Esophagus muscularis mucosa (tissue), 4 donors: ENCODE data around the gene CACNB3. TPM values are rescaled to one million over a fixed set of nuclear protein-coding genes. Genes with fewer than 3 reads are reported as not detected.

Source experiments
- DNase-seq: peaks from one replicate; pipeline ENCODE4 v3.0.0-alpha.2; 2017; ENCODE audit errors: extremely low spot score
- H3K27ac ChIP-seq, 4 donors: fragments of 200-600 bp; sonication (generic); replicated peaks in 1 of 4; 1 replicate in 3 of 4; 2 replicates in 1 of 4; pipeline ENCODE4 v1.5.1; 2016 to 2019; ENCODE audit warnings: mild to moderate bottlenecking in 1 of 4
- H3K27me3 ChIP-seq, 4 donors: fragments of 200-600 bp; sonication (generic); one replicate each; pipeline versions ENCODE4 v1.5.1 to v1.6.0; 2016 to 2019
- H3K36me3 ChIP-seq, 4 donors: fragments of 200-600 bp; sonication (generic); one replicate each; pipeline ENCODE4 v1.5.1; 2016 to 2019
- H3K4me1 ChIP-seq, 4 donors: fragments of 200-600 bp; sonication (generic); one replicate each; pipeline ENCODE4 v1.5.1; 2016 to 2019
- H3K4me3 ChIP-seq, 4 donors: fragments of 200-600 bp; sonication (generic); 1 replicate in 2 of 4; 2 replicates in 2 of 4; pipeline ENCODE4 v1.5.1; 2016 to 2019; ENCODE audit warnings: mild to moderate bottlenecking in 4 of 4, moderate library complexity in 1 of 4
- H3K9me3 ChIP-seq, 4 donors: fragments of 200-600 bp; sonication (generic); 1 replicate in 3 of 4; 2 replicates in 1 of 4; pipeline ENCODE4 v1.5.1; 2016 to 2019
- CTCF ChIP-seq, 3 experiments: fragments of 200-600 bp in 2 of 3; fragments of 450-650 bp in 1 of 3; sonication (generic) in 2 of 3; IDR thresholded peaks; one replicate each; pipeline ENCODE4 v1.5.1; 2017 to 2019; ENCODE audit warnings: antibody characterized with exemption in 3 of 3, mild to moderate bottlenecking in 2 of 3, moderate library complexity in 1 of 3
- EP300 ChIP-seq: sonication (generic); formaldehyde crosslinking; IDR thresholded peaks from one replicate; pipeline ENCODE4 v1.6.1; 2017; ENCODE audit warnings: antibody characterized with exemption
- POLR2A ChIP-seq: fragments of 450-650 bp; IDR thresholded peaks from one replicate; pipeline ENCODE4 v1.6.1; 2017; ENCODE audit warnings: antibody characterized with exemption, moderate library complexity, mild to moderate bottlenecking, low read depth
- POLR2AphosphoS5 ChIP-seq, 2 donors: sonication (generic); formaldehyde crosslinking; IDR thresholded peaks; one replicate each; pipeline ENCODE4 v1.6.1; 2017; ENCODE audit warnings: antibody characterized with exemption in 2 of 2
- WGBS: methylation state at CpG from one replicate; pipeline ENCODE4 v1.1.5; 2018; 5-methylcytosine and 5-hydroxymethylcytosine counted together
- intact Hi-C: fragments of 100-400 bp; cut with DNase I; formaldehyde crosslinking; loops from one replicate; pipeline ENCODE4 v1.15.1; 2023
- total RNA-seq, 4 donors: library from RNA; depleted of rRNA; stranded (reverse); fragments of >200 nt; gene quantifications; one replicate each; pipeline versions ENCODE4 v1.1.0 to v1.2.1, GENCODE V29; 2016

CACNB3 gene
- total RNA-seq, 4 donors from 2014 or later: 11.6 to 41.0 (median 28.4) TPM

GRCh38 chr12:48816143-48816854, 2.0 kb upstream of the CACNB3 start:
- H3K4me3 ChIP-seq: peak overlapping the region; percentile 62 to 88 (median 84)
- peaks cover 38 to 73% (median 56%) of the 10 kb centered on the region in 4 donors for H3K4me1 ChIP-seq
- DNase-seq: no peak
- intact Hi-C loops: no loop called here
- H3K27ac ChIP-seq: peak overlapping the region; percentile 79 to 96 (median 92)
- H3K9me3 ChIP-seq: no peaks in the 10 kb centered on the region
- H3K36me3 ChIP-seq: no peaks in the 10 kb centered on the region
- H3K27me3 ChIP-seq: no peaks in the 10 kb centered on the region
- TF ChIP-seq POLR2AphosphoS5 (IDR thresholded peaks at IDR 0.05) (no peak), POLR2A (no peak), EP300 (no peak), CTCF (IDR thresholded peaks at IDR 0.05) (no peak)
- 77% methylated on average over 3 of the region's 3 CpGs for WGBS

- no peak for DNase-seq
- Histone ChIP-seq H3K4me1 (peaks cover 34 to 45% (median 42%) of the 10 kb centered on the region in 4 donors), H3K27me3 (no peaks in the 10 kb centered on the region), H3K9me3 (no peaks in the 10 kb centered on the region), H3K36me3 (peaks cover 0 to 12% (median 7%) of the 10 kb centered on the region in 4 donors), H3K27ac (peak overlapping the region; percentile 58 to 81 (median 74)), H3K4me3 (peak overlapping the region; percentile 67 to 84 (median 78))
- TF ChIP-seq POLR2A (no peak), POLR2AphosphoS5 (IDR thresholded peaks at IDR 0.05) (no peak), EP300 (no peak), CTCF (IDR thresholded peaks at IDR 0.05) (peak in 1 of 3 experiments; percentile 23)
- intact Hi-C loops: no loop called here
- 33% methylated on average over 16 of the region's 37 CpGs for WGBS
Observed at GRCh38 chr12:48818831-48819590, 715 bp downstream of the CACNB3 start.

GRCh38 chr12:48819986-48820725, 1.9 kb downstream of the CACNB3 start:
- intact Hi-C loops: no loop called here
- TF ChIP-seq POLR2AphosphoS5 (IDR thresholded peaks at IDR 0.05) (no peak), POLR2A (no peak), EP300 (no peak), CTCF (IDR thresholded peaks at IDR 0.05) (no peak)
- no peaks in the 10 kb centered on the region for H3K9me3 ChIP-seq
- no peak overlapping the region for H3K4me3 ChIP-seq
- no peak overlapping the region for H3K27ac ChIP-seq
- DNase-seq: no peak
- H3K36me3 ChIP-seq: peaks cover 4 to 24% (median 16%) of the 10 kb centered on the region in 4 donors
- peaks cover 31 to 41% (median 37%) of the 10 kb centered on the region in 4 donors for H3K4me1 ChIP-seq
- H3K27me3 ChIP-seq: no peaks in the 10 kb centered on the region
- WGBS: 74% methylated on average over 5 of the region's 5 CpGs

- Histone ChIP-seq H3K4me1 (peaks cover 16 to 21% (median 20%) of the 10 kb centered on the region in 4 donors), H3K27me3 (no peaks in the 10 kb centered on the region), H3K36me3 (peaks cover 7 to 44% (median 28%) of the 10 kb centered on the region in 4 donors), H3K27ac (no peak overlapping the region), H3K9me3 (no peaks in the 10 kb centered on the region), H3K4me3 (no peak overlapping the region)
- WGBS: 92% methylated on average over 5 of the region's 5 CpGs
- DNase-seq: no peak
- intact Hi-C loops: no loop called here
- TF ChIP-seq POLR2AphosphoS5 (IDR thresholded peaks at IDR 0.05) (no peak), CTCF (IDR thresholded peaks at IDR 0.05) (no peak), EP300 (no peak), POLR2A (no peak)
Observed at GRCh38 chr12:48822139-48822538, 3.8 kb downstream of the CACNB3 start.
